Measurements from ENCODE around the gene RNASE9.
A peak's percentile ranks its signal among the peaks of the same experiment; 100 is the strongest.
"Not testable (repeated sequence)": the region's sequence is repeated elsewhere in the genome, so short reads cannot be mapped to it uniquely, and the experiment has no call there.

The RNASE9 gene

GRCh38 chr14:20606190-20606901 is 45.5 kb upstream of the RNASE9 start:
- no peak overlapping the region for H3K4me3 ChIP-seq (replicated peaks; ENCODE audit: low read depth, low read length)
- peak; percentile 91 for TF ChIP-seq CTCF (IDR thresholded peaks at IDR 0.05; ENCODE audit: low read length, missing control alignments)
- peak; percentile 70 for DNase-seq (ENCODE audit: low read depth)

GRCh38 chr14:20603813-20604690 is 43.2 kb upstream of the RNASE9 start:
- no peak for TF ChIP-seq CTCF (IDR thresholded peaks at IDR 0.05; ENCODE audit: low read length, missing control alignments)
- H3K4me3 ChIP-seq (replicated peaks; ENCODE audit: low read depth, low read length): no peak overlapping the region
- DNase-seq (ENCODE audit: low read depth): no peak

- no peak overlapping the region for H3K4me3 ChIP-seq (replicated peaks; ENCODE audit: low read depth, low read length)
- TF ChIP-seq CTCF (IDR thresholded peaks at IDR 0.05; ENCODE audit: low read length, missing control alignments): no peak
- DNase-seq (ENCODE audit: low read depth): no peak
Measured at GRCh38 chr14:20602583-20602982, 41.7 kb upstream of the RNASE9 start.

GRCh38 chr14:20601522-20601921 is 40.7 kb upstream of the RNASE9 start:
- no peak for DNase-seq (ENCODE audit: low read depth)
- no peak for TF ChIP-seq CTCF (IDR thresholded peaks at IDR 0.05; ENCODE audit: low read length, missing control alignments)
- no peak overlapping the region for H3K4me3 ChIP-seq (replicated peaks; ENCODE audit: low read depth, low read length)

- no peak overlapping the region for H3K4me3 ChIP-seq (replicated peaks; ENCODE audit: low read depth, low read length)
- TF ChIP-seq CTCF (IDR thresholded peaks at IDR 0.05; ENCODE audit: low read length, missing control alignments): no peak
- DNase-seq (ENCODE audit: low read depth): no peak
Measured at GRCh38 chr14:20597108-20597507, 36.3 kb upstream of the RNASE9 start.

- not testable (repeated sequence) for DNase-seq (ENCODE audit: low read depth); H3K4me3 ChIP-seq (replicated peaks; ENCODE audit: low read depth, low read length)
Measured at GRCh38 chr14:20595726-20596125, 34.9 kb upstream of the RNASE9 start.

GRCh38 chr14:20592574-20592973 is 31.7 kb upstream of the RNASE9 start:
- no peak for TF ChIP-seq CTCF (IDR thresholded peaks at IDR 0.05; ENCODE audit: low read length, missing control alignments)
- no peak overlapping the region for H3K4me3 ChIP-seq (replicated peaks; ENCODE audit: low read depth, low read length)
- no peak for DNase-seq (ENCODE audit: low read depth)
